ENCODE results near the gene RIPPLY3. TPM values are rescaled to one million over a fixed set of nuclear protein-coding genes. Genes with fewer than 3 reads are reported as not detected.

The RIPPLY3 gene
- total RNA-seq (not detected), polyA plus RNA-seq (not detected)
- long read RNA-seq, donor 1: 0 reads
- long read RNA-seq, donor 2: 0 reads

- no peak within 1 kb of the TSS for H3K27ac ChIP-seq
- no peaks in the 10 kb centered on the region for H3K9me3 ChIP-seq
- peaks cover 0 to 37% (median 20%) of the 10 kb centered on the region in 3 donors for H3K27me3 ChIP-seq (ENCODE audit: insufficient read depth in 3 of 3, low read length in 2 of 3)
- H3K36me3 ChIP-seq (ENCODE audit: insufficient read depth in 1 of 2, low read depth in 1 of 2): no peaks in the 10 kb centered on the region
- intact Hi-C loops (cut with DNase I): no loop called here
- TF ChIP-seq, protein P1, sequence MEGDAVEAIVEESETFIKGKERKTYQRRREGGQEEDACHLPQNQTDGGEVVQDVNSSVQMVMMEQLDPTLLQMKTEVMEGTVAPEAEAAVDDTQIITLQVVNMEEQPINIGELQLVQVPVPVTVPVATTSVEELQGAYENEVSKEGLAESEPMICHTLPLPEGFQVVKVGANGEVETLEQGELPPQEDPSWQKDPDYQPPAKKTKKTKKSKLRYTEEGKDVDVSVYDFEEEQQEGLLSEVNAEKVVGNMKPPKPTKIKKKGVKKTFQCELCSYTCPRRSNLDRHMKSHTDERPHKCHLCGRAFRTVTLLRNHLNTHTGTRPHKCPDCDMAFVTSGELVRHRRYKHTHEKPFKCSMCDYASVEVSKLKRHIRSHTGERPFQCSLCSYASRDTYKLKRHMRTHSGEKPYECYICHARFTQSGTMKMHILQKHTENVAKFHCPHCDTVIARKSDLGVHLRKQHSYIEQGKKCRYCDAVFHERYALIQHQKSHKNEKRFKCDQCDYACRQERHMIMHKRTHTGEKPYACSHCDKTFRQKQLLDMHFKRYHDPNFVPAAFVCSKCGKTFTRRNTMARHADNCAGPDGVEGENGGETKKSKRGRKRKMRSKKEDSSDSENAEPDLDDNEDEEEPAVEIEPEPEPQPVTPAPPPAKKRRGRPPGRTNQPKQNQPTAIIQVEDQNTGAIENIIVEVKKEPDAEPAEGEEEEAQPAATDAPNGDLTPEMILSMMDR (IDR thresholded peaks at IDR 0.05): no peak
- WGBS, 3 donors: 2 to 4% (median 3%) methylated on average over 41 to 87 of the region's 87 CpGs
- peak within 1 kb of the TSS; percentile 62 for H3K4me3 ChIP-seq
- H3K4me1 ChIP-seq: no peaks in the 10 kb centered on the region
- peak in 2 of 4 donors; percentile 16 to 31 for ATAC-seq
- DNase-seq: no peak
These were observed at the start of gene RIPPLY3 for GRCh38 chr21:37006486-37007291. Gene RIPPLY3 (plus strand): TSS chr21:37006702. CDS start chr21:37006773, 71 bp downstream.

DNA sequence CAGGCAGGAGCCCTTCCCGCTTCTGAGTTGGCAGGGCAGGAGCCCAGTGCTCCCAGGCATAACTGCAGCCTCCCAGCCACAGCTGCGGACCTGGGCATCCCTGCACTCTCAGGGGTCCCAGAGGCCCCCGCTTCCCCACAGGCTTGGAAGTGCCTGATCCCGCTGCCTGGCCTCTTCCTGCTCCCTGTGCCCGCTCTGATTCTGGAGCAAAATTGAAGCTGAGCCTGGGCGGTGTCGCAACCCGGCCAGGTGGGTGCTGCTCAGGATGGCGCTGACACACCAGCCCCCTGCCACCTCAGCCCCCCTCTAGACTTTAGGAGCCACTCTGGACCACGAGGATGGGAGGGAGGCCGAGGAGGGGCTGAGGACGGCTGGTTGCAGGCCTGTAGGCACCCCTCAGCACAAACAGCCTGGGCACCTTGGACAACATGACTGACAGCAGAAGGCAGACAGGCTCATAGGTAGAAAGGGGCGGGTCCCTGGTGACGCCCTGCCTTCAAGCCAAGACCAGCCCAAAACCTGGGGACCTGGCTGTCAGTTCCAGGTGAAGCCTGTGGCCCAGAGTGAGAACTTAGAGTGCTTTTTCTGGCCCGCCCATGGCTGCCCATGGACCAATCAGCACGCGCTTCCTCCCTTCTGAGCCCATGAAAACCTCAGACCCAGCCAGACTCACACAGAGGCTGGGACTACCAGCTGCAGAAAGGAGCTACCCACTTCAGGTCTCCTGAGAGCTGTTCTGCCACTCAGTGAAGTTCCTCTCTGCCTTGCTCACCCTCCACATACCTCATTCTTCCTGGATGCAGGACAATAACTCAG, 47.3 kb upstream of the RIPPLY3 start:
- Histone ChIP-seq H3K27ac (no peak overlapping the region), H3K9me3 (no peaks in the 10 kb centered on the region), H3K27me3 (ENCODE audit: insufficient read depth in 3 of 3, low read length in 2 of 3) (no peaks in the 10 kb centered on the region), H3K4me1 (no peaks in the 10 kb centered on the region), H3K4me3 (no peak overlapping the region), H3K36me3 (ENCODE audit: insufficient read depth in 1 of 2, low read depth in 1 of 2) (peaks cover 0 to 27% of the 10 kb centered on the region in 2 donors)
- DNase-seq: no peak
- intact Hi-C loops (cut with DNase I): no loop called here
- TF ChIP-seq, protein P1 (IDR thresholded peaks at IDR 0.05): no peak
- ATAC-seq: no peak
- WGBS, 3 donors: 94 to 95% (median 94%) methylated on average over 16 to 17 of the region's 17 CpGs

DNA sequence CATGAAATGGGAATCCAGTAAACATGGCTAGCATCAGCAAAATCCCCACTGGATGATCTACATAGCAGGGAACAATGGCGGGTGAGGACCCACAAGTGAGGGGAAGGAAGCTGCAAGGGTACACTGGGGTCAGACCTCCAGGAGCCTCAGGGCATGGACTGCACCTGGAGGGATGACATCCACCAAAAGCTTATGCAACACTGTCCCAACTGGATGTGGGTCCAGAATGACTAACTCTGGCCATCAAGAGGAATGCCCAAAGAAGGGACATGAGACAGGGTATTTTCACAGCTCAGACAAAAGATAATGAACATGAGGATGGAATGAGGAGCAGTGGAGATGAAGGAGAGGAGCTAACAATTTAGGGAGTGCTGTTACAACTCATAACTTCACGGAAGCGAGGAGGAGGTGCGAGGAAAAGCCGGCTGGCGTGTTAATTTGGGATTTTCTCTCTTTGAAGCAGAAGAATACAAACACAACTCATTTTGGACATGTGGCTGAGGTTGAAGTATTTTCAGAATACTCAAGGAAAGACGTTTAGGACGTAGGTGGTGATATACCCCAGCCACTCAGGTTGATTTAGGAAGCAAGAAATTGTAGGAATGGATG, 45.7 kb upstream of the RIPPLY3 start:
- intact Hi-C loops (cut with DNase I): no loop called here
- ATAC-seq (no peak), DNase-seq (no peak)
- Histone ChIP-seq H3K4me3 (no peak overlapping the region), H3K27me3 (ENCODE audit: insufficient read depth in 3 of 3, low read length in 2 of 3) (no peaks in the 10 kb centered on the region), H3K27ac (no peak overlapping the region), H3K4me1 (no peaks in the 10 kb centered on the region), H3K9me3 (no peaks in the 10 kb centered on the region), H3K36me3 (ENCODE audit: insufficient read depth in 1 of 2, low read depth in 1 of 2) (peaks cover 0 to 26% of the 10 kb centered on the region in 2 donors)
- TF ChIP-seq, protein P1 (IDR thresholded peaks at IDR 0.05): no peak
- 92 to 97% (median 96%) methylated on average over 8 of the region's 8 CpGs for WGBS, 3 donors

DNA sequence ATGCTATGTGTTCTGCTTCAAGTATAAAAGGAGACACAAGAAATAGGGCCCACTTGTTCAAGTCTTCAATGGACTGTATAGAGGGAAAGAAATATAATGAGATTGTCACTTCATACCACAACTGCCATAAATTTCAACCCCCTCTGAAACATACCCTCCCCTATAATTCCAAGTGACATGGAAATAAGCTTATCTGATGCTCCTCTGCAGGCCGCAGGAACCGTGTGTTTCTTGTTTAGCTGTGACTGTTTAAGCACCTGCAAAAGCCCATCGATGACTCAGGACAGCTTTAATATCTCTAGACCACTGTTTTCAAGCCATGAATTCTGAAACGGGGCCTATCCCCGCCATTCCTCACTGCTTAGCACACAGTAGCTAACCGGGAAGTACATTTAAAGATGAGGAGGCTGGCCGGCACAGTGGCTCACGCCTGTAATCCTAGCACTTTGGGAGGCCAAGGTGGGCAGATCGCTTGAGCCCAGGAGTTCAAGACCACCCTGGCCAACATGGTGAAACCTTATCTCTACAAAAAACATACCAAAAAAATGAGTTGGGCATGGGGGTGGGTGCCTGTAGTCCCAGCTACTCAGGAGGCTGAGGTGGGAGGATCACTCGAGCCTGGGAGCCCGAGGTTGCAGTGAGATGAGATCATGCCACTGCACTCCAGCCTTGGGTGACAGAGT, 44.3 kb upstream of the RIPPLY3 start:
- no peak overlapping the region for H3K4me3 ChIP-seq
- ATAC-seq: no peak
- intact Hi-C loops (cut with DNase I): no loop called here
- no peaks in the 10 kb centered on the region for H3K27me3 ChIP-seq (ENCODE audit: insufficient read depth in 3 of 3, low read length in 2 of 3)
- H3K9me3 ChIP-seq: no peaks in the 10 kb centered on the region
- no peak for DNase-seq
- TF ChIP-seq, protein P1 (IDR thresholded peaks at IDR 0.05): no peak
- 82 to 88% (median 87%) methylated on average over 11 of the region's 11 CpGs for WGBS, 3 donors
- no peak overlapping the region for H3K27ac ChIP-seq
- H3K36me3 ChIP-seq (ENCODE audit: insufficient read depth in 1 of 2, low read depth in 1 of 2): peaks cover 0 to 18% of the 10 kb centered on the region in 2 donors
- no peaks in the 10 kb centered on the region for H3K4me1 ChIP-seq
